Trophoblast cell (in vitro differentiated cells and primary cell): ENCODE results near the gene FAM222B.
A peak's percentile ranks its signal among the peaks of the same experiment; 100 is the strongest.
"Not testable (repeated sequence)": the region's sequence is repeated elsewhere in the genome, so short reads cannot be mapped to it uniquely, and the experiment has no call there.

Experiments
- DNase-seq, 2 donors: peaks; one replicate each; pipeline ENCODE4 v3.0.0-alpha.2; 2016
- H2AFZ ChIP-seq: 2 replicates; pipeline ENCODE4 v1.6.1; 2013; ENCODE audit warnings: low read length, moderate library complexity, mild to moderate bottlenecking; ENCODE audit not compliant: insufficient read depth, poor library complexity
- H2AK5ac ChIP-seq: 2 replicates; pipeline ENCODE4 v1.6.1; 2013; ENCODE audit warnings: mild to moderate bottlenecking, low read length
- H2BK120ac ChIP-seq: 2 replicates; pipeline ENCODE4 v1.6.1; 2013; ENCODE audit warnings: low read length, mild to moderate bottlenecking, moderate library complexity; ENCODE audit not compliant: insufficient read depth, poor library complexity
- H2BK12ac ChIP-seq: 2 replicates; pipeline ENCODE4 v1.6.1; 2013; ENCODE audit warnings: mild to moderate bottlenecking, low read length, moderate library complexity
- H2BK5ac ChIP-seq: 2 replicates; pipeline ENCODE4 v1.6.1; 2013; ENCODE audit warnings: low read length, low read depth, moderate library complexity, mild to moderate bottlenecking; ENCODE audit not compliant: poor library complexity
- H3K14ac ChIP-seq: 2 replicates; pipeline ENCODE4 v1.6.1; 2013; ENCODE audit warnings: mild to moderate bottlenecking, low read length
- H3K18ac ChIP-seq: 2 replicates; pipeline ENCODE4 v1.6.1; 2013; ENCODE audit warnings: mild to moderate bottlenecking, low read length
- H3K23ac ChIP-seq: 2 replicates; pipeline ENCODE4 v1.6.1; 2013; ENCODE audit warnings: low read length
- H3K27ac ChIP-seq: 2 replicates; pipeline ENCODE4 v1.5.1; 2013; ENCODE audit warnings: low read depth, mild to moderate bottlenecking, inconsistent platforms, low read length, moderate library complexity
- H3K27me3 ChIP-seq: 2 replicates; pipeline ENCODE4 v1.6.1; 2013; ENCODE audit warnings: inconsistent platforms, mild to moderate bottlenecking, low read length, moderate library complexity; ENCODE audit not compliant: insufficient read depth
- H3K36me3 ChIP-seq, 2 experiments: 1 replicate in 1 of 2; 2 replicates in 1 of 2; pipeline ENCODE4 v1.6.1; 2013; ENCODE audit warnings: low read length in 2 of 2, mild to moderate bottlenecking in 2 of 2, moderate library complexity in 1 of 2; ENCODE audit not compliant: insufficient read depth in 2 of 2, control insufficient read depth in 1 of 2
- H3K4ac ChIP-seq: 2 replicates; pipeline ENCODE4 v1.6.1; 2013; ENCODE audit warnings: low read depth, mild to moderate bottlenecking, low read length, moderate library complexity
- H3K4me1 ChIP-seq, 2 experiments: 1 replicate in 1 of 2; 2 replicates in 1 of 2; pipeline ENCODE4 v1.6.1; 2013; ENCODE audit warnings: low read length in 2 of 2, mild to moderate bottlenecking in 2 of 2, moderate library complexity in 1 of 2; ENCODE audit not compliant: insufficient read depth in 2 of 2, control insufficient read depth in 1 of 2
- H3K4me2 ChIP-seq: 2 replicates; pipeline ENCODE4 v1.6.1; 2013; ENCODE audit warnings: inconsistent platforms, mild to moderate bottlenecking, low read length, moderate library complexity
- H3K4me3 ChIP-seq: 2 replicates; pipeline ENCODE4 v1.5.1; 2013; ENCODE audit warnings: mild to moderate bottlenecking, low read depth, low read length, inconsistent platforms
- H3K79me1 ChIP-seq: one replicate; pipeline ENCODE4 v1.6.1; 2013; ENCODE audit warnings: low read length
- H3K79me2 ChIP-seq: 2 replicates; pipeline ENCODE4 v1.6.1; 2013; ENCODE audit warnings: low read length, mild to moderate bottlenecking; ENCODE audit not compliant: control insufficient read depth, insufficient read depth, poor library complexity
- H3K9ac ChIP-seq: 2 replicates; pipeline ENCODE4 v1.6.1; 2013; ENCODE audit warnings: mild to moderate bottlenecking, low read length
- H3K9me3 ChIP-seq: 2 replicates; pipeline ENCODE4 v1.6.1; 2013; ENCODE audit warnings: low read depth, mild to moderate bottlenecking, control low read depth, inconsistent platforms, low read length; ENCODE audit not compliant: insufficient read depth
- H4K12ac ChIP-seq: 2 replicates; pipeline ENCODE4 v1.6.1; 2013; ENCODE audit warnings: low read depth, mild to moderate bottlenecking, low read length, moderate library complexity
- H4K8ac ChIP-seq: 2 replicates; pipeline ENCODE4 v1.6.1; 2013; ENCODE audit warnings: low read depth, mild to moderate bottlenecking, low read length, moderate library complexity
- H4K91ac ChIP-seq: one replicate; pipeline ENCODE4 v1.6.1; 2013; ENCODE audit warnings: low read depth, mild to moderate bottlenecking, low read length, moderate library complexity
- WGBS: extraction: QIAGEN DNeasy Blood & Tissue Kit; methylation state at CpG from one replicate; pipeline ENCODE4 v1.1.7; 2013; ENCODE audit warnings: missing lambda C conversion rate; ENCODE audit not compliant: insufficient read length, insufficient coverage; ENCODE audit errors: extremely low coverage; 5-methylcytosine and 5-hydroxymethylcytosine counted together

FAM222B gene

GRCh38 chr17:28725660-28726225 lies 116.8 kb downstream of the FAM222B start:
- Histone ChIP-seq H3K4me1 (peaks cover 16 to 17% of the 10 kb centered on the region in 2 experiments), H3K14ac (peak overlapping the region; percentile 96), H4K8ac (peak overlapping the region; percentile 98), H3K27me3 (no peaks in the 10 kb centered on the region), H2BK12ac (peak overlapping the region; percentile 55), H3K23ac (no peak overlapping the region), H3K27ac (peak overlapping the region; percentile 91), H2AK5ac (peak overlapping the region; percentile 87), H3K4me2 (peak overlapping the region; percentile 85), H2BK5ac (peak overlapping the region; percentile 95), H2BK120ac (peak overlapping the region; percentile 92), H3K79me1 (peaks cover 28% of the 10 kb centered on the region), H3K36me3 (peaks cover 25 to 35% of the 10 kb centered on the region in 2 experiments), H3K4me3 (peak overlapping the region; percentile 75), H4K91ac (peak overlapping the region; percentile 95), H3K4ac (peak overlapping the region; percentile 77), H2AFZ (peak overlapping the region; percentile 77), H3K9me3 (no peaks in the 10 kb centered on the region), H3K18ac (peak overlapping the region; percentile 97), H3K79me2 (peaks cover 16% of the 10 kb centered on the region), H3K9ac (peak overlapping the region; percentile 76), H4K12ac (peak overlapping the region; percentile 92)
- DNase-seq: peak in 1 of 2 donors; percentile 63
- WGBS: no CpG with 5 or more reads among the region's 45 CpGs

- peak; percentile 71 to 81 for DNase-seq
- Histone ChIP-seq H4K91ac (peak overlapping the region; percentile 95), H3K4me3 (peak overlapping the region; percentile 75)
Observed at GRCh38 chr17:28725166-28725659, 117.4 kb downstream of the FAM222B start.

GRCh38 chr17:28724500-28725165 lies 118.0 kb downstream of the FAM222B start:
- peak overlapping the region; percentile 39 for H3K9ac ChIP-seq
- no peak overlapping the region for H4K8ac ChIP-seq
- peak overlapping the region; percentile 85 for H3K4me2 ChIP-seq
- H3K79me1 ChIP-seq: peaks cover 33% of the 10 kb centered on the region
- H2BK120ac ChIP-seq: no peak overlapping the region
- peak overlapping the region; percentile 75 for H3K4me3 ChIP-seq
- H3K36me3 ChIP-seq: peaks cover 27 to 36% of the 10 kb centered on the region in 2 experiments
- no peak overlapping the region for H2BK12ac ChIP-seq
- H3K14ac ChIP-seq: no peak overlapping the region
- H2AFZ ChIP-seq: no peak overlapping the region
- no peaks in the 10 kb centered on the region for H3K9me3 ChIP-seq
- no peak overlapping the region for H2BK5ac ChIP-seq
- H4K91ac ChIP-seq: no peak overlapping the region
- peaks cover 23% of the 10 kb centered on the region for H3K79me2 ChIP-seq
- no peak overlapping the region for H2AK5ac ChIP-seq
- no peak overlapping the region for H4K12ac ChIP-seq
- H3K4me1 ChIP-seq: peaks cover 16 to 17% of the 10 kb centered on the region in 2 experiments
- no peak overlapping the region for H3K23ac ChIP-seq
- H3K27ac ChIP-seq: peak overlapping the region; percentile 91
- H3K27me3 ChIP-seq: no peaks in the 10 kb centered on the region
- no CpG with 5 or more reads among the region's 10 CpGs for WGBS
- DNase-seq: no peak
- H3K18ac ChIP-seq: no peak overlapping the region
- H3K4ac ChIP-seq: no peak overlapping the region

More at GRCh38 chr17:28725166-28725659, 117.4 kb downstream of the FAM222B start:
- Histone ChIP-seq H3K4me2 (peak overlapping the region; percentile 85), H3K14ac (no peak overlapping the region), H2AFZ (peak overlapping the region; percentile 19), H2BK120ac (no peak overlapping the region), H3K23ac (no peak overlapping the region), H3K36me3 (peaks cover 27 to 36% of the 10 kb centered on the region in 2 experiments), H3K4me1 (peaks cover 16 to 17% of the 10 kb centered on the region in 2 experiments), H3K9me3 (no peaks in the 10 kb centered on the region), H2BK5ac (peak overlapping the region; percentile 20), H2AK5ac (peak overlapping the region; percentile 16), H3K9ac (peak overlapping the region; percentile 8), H3K27ac (peak overlapping the region; percentile 91), H3K79me2 (peaks cover 19% of the 10 kb centered on the region), H4K8ac (no peak overlapping the region), H3K79me1 (peaks cover 29% of the 10 kb centered on the region), H3K27me3 (no peaks in the 10 kb centered on the region), H3K18ac (peak overlapping the region; percentile 97), H3K4ac (no peak overlapping the region), H2BK12ac (no peak overlapping the region), H4K12ac (no peak overlapping the region)
- WGBS: no CpG with 5 or more reads among the region's 20 CpGs

GRCh38 chr17:28723836-28724499 lies 118.6 kb downstream of the FAM222B start:
- H4K91ac ChIP-seq, H3K4ac ChIP-seq, H2BK5ac ChIP-seq, H3K4me3 ChIP-seq, H2AK5ac ChIP-seq, H3K9me3 ChIP-seq, H3K27me3 ChIP-seq, H3K23ac ChIP-seq, H2BK12ac ChIP-seq, H3K18ac ChIP-seq, H2AFZ ChIP-seq, H3K14ac ChIP-seq, H4K8ac ChIP-seq, H4K12ac ChIP-seq, H2BK120ac ChIP-seq: not testable (repeated sequence)
- peaks cover 37% of the 10 kb centered on the region for H3K79me1 ChIP-seq
- WGBS: no CpG with 5 or more reads among the region's 4 CpGs
- peak; percentile 19 to 65 for DNase-seq
- peaks cover 16 to 20% of the 10 kb centered on the region in 2 experiments for H3K4me1 ChIP-seq
- H3K36me3 ChIP-seq: peaks cover 27 to 36% of the 10 kb centered on the region in 2 experiments
- peak overlapping the region; percentile 85 for H3K4me2 ChIP-seq
- peak overlapping the region; percentile 1 for H3K27ac ChIP-seq
- H3K9ac ChIP-seq: peak overlapping the region; percentile 39
- peaks cover 23% of the 10 kb centered on the region for H3K79me2 ChIP-seq
